Measurements from ENCODE around the gene RPL9. TPM values are rescaled to one million over a fixed set of nuclear protein-coding genes. Genes with fewer than 3 reads are reported as not detected.

Gene RPL9
- total and polyA plus RNA-seq, 4 donors, result 963 to 3,293 (median 2,175) TPM

DNA sequence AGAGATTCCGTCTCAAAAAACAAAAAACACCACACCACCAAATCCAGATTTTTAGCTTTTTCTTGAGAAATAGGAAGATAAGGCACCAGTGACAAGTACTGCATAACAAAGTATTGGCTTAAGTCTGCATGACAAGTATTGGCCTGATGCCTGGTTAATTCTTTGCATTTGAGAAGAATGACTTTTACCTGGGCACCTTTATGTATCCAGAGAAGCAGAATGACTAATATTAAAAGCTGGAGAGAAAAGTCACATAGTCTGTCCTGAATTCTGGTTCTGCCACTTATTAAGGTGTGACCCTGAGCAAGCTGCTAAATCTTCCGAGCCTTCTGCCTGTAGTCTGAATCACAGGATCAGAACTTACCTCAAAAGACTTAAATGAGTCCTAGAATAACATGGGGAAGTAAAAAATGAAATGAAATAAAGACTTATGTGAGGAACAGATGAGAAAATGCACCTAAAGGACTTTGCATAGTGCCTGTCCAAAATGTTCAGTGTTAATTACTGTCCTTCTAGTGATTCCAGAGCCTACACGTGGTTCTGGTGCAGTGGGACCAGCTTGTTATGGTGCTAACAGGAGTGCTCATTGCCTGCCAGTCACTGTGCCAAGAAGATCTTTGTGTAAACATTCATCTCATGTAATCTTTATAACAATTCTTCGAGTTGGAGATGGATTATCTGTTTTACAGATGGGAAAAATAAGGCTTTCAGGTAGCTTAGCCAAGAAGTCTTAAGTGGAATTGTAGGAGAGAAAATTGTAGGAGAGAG, 36.9 kb upstream of the RPL9 start:
- Histone ChIP-seq H3K9me3 (ENCODE audit: control insufficient read depth in 4 of 4, insufficient read depth in 3 of 4, low read length in 3 of 4) (no peaks in the 10 kb centered on the region), H3K4me1 (ENCODE audit: control insufficient read depth in 5 of 5, insufficient read depth in 5 of 5, low read length in 5 of 5) (no peaks in the 10 kb centered on the region), H3K27me3 (ENCODE audit: control insufficient read depth in 3 of 3, insufficient read depth in 3 of 3, low read length in 2 of 3) (no peaks in the 10 kb centered on the region), H3K9ac (ENCODE audit: insufficient read depth in 1 of 2, low read length in 2 of 2) (no peak overlapping the region), H3K4me3 (no peak overlapping the region), H3K27ac (ENCODE audit: low read depth in 1 of 2, low read length in 1 of 2) (no peak overlapping the region), H3K36me3 (ENCODE audit: control insufficient read depth in 4 of 4, insufficient read depth in 4 of 4, low read length in 4 of 4) (peaks cover 2 to 7% (median 4%) of the 10 kb centered on the region in 4 donors)
- TF ChIP-seq, protein P1, sequence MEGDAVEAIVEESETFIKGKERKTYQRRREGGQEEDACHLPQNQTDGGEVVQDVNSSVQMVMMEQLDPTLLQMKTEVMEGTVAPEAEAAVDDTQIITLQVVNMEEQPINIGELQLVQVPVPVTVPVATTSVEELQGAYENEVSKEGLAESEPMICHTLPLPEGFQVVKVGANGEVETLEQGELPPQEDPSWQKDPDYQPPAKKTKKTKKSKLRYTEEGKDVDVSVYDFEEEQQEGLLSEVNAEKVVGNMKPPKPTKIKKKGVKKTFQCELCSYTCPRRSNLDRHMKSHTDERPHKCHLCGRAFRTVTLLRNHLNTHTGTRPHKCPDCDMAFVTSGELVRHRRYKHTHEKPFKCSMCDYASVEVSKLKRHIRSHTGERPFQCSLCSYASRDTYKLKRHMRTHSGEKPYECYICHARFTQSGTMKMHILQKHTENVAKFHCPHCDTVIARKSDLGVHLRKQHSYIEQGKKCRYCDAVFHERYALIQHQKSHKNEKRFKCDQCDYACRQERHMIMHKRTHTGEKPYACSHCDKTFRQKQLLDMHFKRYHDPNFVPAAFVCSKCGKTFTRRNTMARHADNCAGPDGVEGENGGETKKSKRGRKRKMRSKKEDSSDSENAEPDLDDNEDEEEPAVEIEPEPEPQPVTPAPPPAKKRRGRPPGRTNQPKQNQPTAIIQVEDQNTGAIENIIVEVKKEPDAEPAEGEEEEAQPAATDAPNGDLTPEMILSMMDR (IDR thresholded peaks at IDR 0.05; ENCODE audit: control extremely low read depth, extremely low read depth), result no peak
- WGBS, 2 donors, result 63 to 82% methylated on average over 4 of the region's 4 CpGs
- no peak for ATAC-seq (ENCODE audit: insufficient read depth, low FRiP score)
- no peak for DNase-seq

DNA sequence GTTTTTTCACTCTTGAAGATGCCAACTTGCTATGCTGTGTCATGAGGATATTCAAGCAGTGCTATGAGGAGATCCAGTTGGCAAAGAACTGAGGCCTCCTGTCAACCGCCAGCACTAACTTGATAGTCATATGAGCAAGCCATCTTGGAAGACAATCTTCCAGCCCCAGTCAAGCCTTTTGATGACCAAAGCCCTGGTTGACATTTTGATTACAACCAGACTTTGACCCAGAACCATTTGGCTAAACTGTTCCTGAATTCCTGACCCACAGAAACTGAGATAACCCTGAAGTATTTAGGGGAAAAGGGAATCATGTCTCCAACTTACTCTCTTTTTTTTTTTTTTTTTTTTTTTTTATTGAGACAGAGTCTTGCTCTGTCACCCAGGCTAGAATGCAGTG, 35.6 kb upstream of the RPL9 start:
- H3K9ac ChIP-seq (ENCODE audit: insufficient read depth in 1 of 2, low read length in 2 of 2), result no peak overlapping the region
- TF ChIP-seq, protein P1 (IDR thresholded peaks at IDR 0.05; ENCODE audit: control extremely low read depth, extremely low read depth), result no peak
- DNase-seq (no peak), ATAC-seq (ENCODE audit: insufficient read depth, low FRiP score) (no peak)
- H3K36me3 ChIP-seq (ENCODE audit: control insufficient read depth in 4 of 4, insufficient read depth in 4 of 4, low read length in 4 of 4), result peaks cover 2 to 7% (median 3%) of the 10 kb centered on the region in 4 donors
- H3K4me1 ChIP-seq (ENCODE audit: control insufficient read depth in 5 of 5, insufficient read depth in 5 of 5, low read length in 5 of 5), result no peaks in the 10 kb centered on the region
- no peak overlapping the region for H3K4me3 ChIP-seq
- no peaks in the 10 kb centered on the region for H3K27me3 ChIP-seq (ENCODE audit: control insufficient read depth in 3 of 3, insufficient read depth in 3 of 3, low read length in 2 of 3)
- WGBS, 2 donors, result 94 to 95% methylated on average over 1 of the region's 1 CpG
- H3K9me3 ChIP-seq (ENCODE audit: control insufficient read depth in 4 of 4, insufficient read depth in 3 of 4, low read length in 3 of 4), result no peaks in the 10 kb centered on the region
- no peak overlapping the region for H3K27ac ChIP-seq (ENCODE audit: low read depth in 1 of 2, low read length in 1 of 2)

DNA sequence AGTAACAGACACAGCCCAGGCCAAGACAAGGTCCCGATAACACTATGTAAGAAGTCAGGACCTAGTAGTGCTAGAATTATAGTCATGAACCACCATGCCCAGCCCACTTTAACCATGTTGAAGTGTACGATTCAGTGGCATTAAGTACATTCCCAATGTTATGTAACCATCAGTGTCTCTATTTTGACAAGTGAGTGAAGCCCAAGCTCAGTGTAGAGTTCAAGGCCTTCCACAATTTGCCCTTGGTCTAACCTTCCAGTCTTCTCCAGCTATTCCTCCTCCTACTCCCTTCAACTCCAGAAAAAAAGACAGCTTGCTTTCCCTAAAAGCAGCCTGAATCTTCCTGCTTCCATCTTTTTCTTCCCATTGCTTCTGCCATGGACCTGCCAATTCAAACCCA, 31.6 kb upstream of the RPL9 start:
- no peak overlapping the region for H3K27ac ChIP-seq (ENCODE audit: low read depth in 1 of 2, low read length in 1 of 2)
- TF ChIP-seq, protein P1 (IDR thresholded peaks at IDR 0.05; ENCODE audit: control extremely low read depth, extremely low read depth), result no peak
- H3K9me3 ChIP-seq (ENCODE audit: control insufficient read depth in 4 of 4, insufficient read depth in 3 of 4, low read length in 3 of 4), result peaks cover 0 to 2% (median 0%) of the 10 kb centered on the region in 4 donors
- H3K4me3 ChIP-seq, result no peak overlapping the region
- H3K36me3 ChIP-seq (ENCODE audit: control insufficient read depth in 4 of 4, insufficient read depth in 4 of 4, low read length in 4 of 4), result no peaks in the 10 kb centered on the region
- H3K9ac ChIP-seq (ENCODE audit: insufficient read depth in 1 of 2, low read length in 2 of 2), result no peak overlapping the region
- DNase-seq (no peak), ATAC-seq (ENCODE audit: insufficient read depth, low FRiP score) (no peak)
- H3K4me1 ChIP-seq (ENCODE audit: control insufficient read depth in 5 of 5, insufficient read depth in 5 of 5, low read length in 5 of 5), result no peaks in the 10 kb centered on the region
- WGBS, 2 donors, result 83 to 90% methylated on average over 2 of the region's 2 CpGs
- no peaks in the 10 kb centered on the region for H3K27me3 ChIP-seq (ENCODE audit: control insufficient read depth in 3 of 3, insufficient read depth in 3 of 3, low read length in 2 of 3)

All from lung (tissue), 12 donors.